ENCODE measurements around the gene ATP1B2.

Gene ATP1B2

GRCh38 chr17:7685533-7686221 lies 35.0 kb downstream of the ATP1B2 start:
- peaks cover 25% of the 10 kb centered on the region for H3K36me3 ChIP-seq (ENCODE audit: insufficient read depth, insufficient read length, low read length)
- TF ChIP-seq SUZ12 (IDR thresholded peaks at IDR 0.05; ENCODE audit: extremely low read depth, insufficient read depth, insufficient read length) (no peak), ZNF274 (IDR thresholded peaks at IDR 0.05; ENCODE audit: low read depth, low read length) (no peak), YY1 (IDR thresholded peaks at IDR 0.05; ENCODE audit: insufficient read depth, insufficient read length) (no peak)
- DNase-seq (ENCODE audit: low read depth, low spot score) = peak; percentile 65
- no peaks in the 10 kb centered on the region for H3K9me3 ChIP-seq (ENCODE audit: insufficient read depth, low read length)
- H3K4me1 ChIP-seq (ENCODE audit: insufficient read depth, insufficient read length) = peaks cover 1% of the 10 kb centered on the region
- H3K9ac ChIP-seq (ENCODE audit: insufficient read length, low read depth) = peak overlapping the region; percentile 94
- no peaks in the 10 kb centered on the region for H3K27me3 ChIP-seq (ENCODE audit: insufficient read depth, insufficient read length)
- H3K4me3 ChIP-seq (ENCODE audit: insufficient read length, low read depth) = peak overlapping the region; percentile 89

GRCh38 chr17:7686222-7687071 lies 35.7 kb downstream of the ATP1B2 start:
- no peaks in the 10 kb centered on the region for H3K9me3 ChIP-seq (ENCODE audit: insufficient read depth, low read length)
- H3K4me3 ChIP-seq (ENCODE audit: insufficient read length, low read depth) = peak overlapping the region; percentile 89
- no peaks in the 10 kb centered on the region for H3K27me3 ChIP-seq (ENCODE audit: insufficient read depth, insufficient read length)
- H3K9ac ChIP-seq (ENCODE audit: insufficient read length, low read depth) = peak overlapping the region; percentile 94
- peak; percentile 60 for DNase-seq (ENCODE audit: low read depth, low spot score)
- H3K4me1 ChIP-seq (ENCODE audit: insufficient read depth, insufficient read length) = peaks cover 1% of the 10 kb centered on the region
- TF ChIP-seq ZNF274 (IDR thresholded peaks at IDR 0.05; ENCODE audit: low read depth, low read length) (no peak), YY1 (IDR thresholded peaks at IDR 0.05; ENCODE audit: insufficient read depth, insufficient read length) (no peak), SUZ12 (IDR thresholded peaks at IDR 0.05; ENCODE audit: extremely low read depth, insufficient read depth, insufficient read length) (no peak)
- peaks cover 25% of the 10 kb centered on the region for H3K36me3 ChIP-seq (ENCODE audit: insufficient read depth, insufficient read length, low read length)

- Histone ChIP-seq H3K4me3 (ENCODE audit: insufficient read length, low read depth) (peak within 1 kb of the TSS; percentile 89), H3K27me3 (ENCODE audit: insufficient read depth, insufficient read length) (no peaks in the 10 kb centered on the region), H3K4me1 (ENCODE audit: insufficient read depth, insufficient read length) (peaks cover 1% of the 10 kb centered on the region), H3K9ac (ENCODE audit: insufficient read length, low read depth) (peak within 1 kb of the TSS; percentile 94), H3K9me3 (ENCODE audit: insufficient read depth, low read length) (no peaks in the 10 kb centered on the region), H3K36me3 (ENCODE audit: insufficient read depth, insufficient read length, low read length) (peaks cover 25% of the 10 kb centered on the region)
- peak; percentile 82 for DNase-seq (ENCODE audit: low read depth, low spot score)
- TF ChIP-seq SUZ12 (IDR thresholded peaks at IDR 0.05; ENCODE audit: extremely low read depth, insufficient read depth, insufficient read length) (no peak), YY1 (IDR thresholded peaks at IDR 0.05; ENCODE audit: insufficient read depth, insufficient read length) (peak; percentile 97), ZNF274 (IDR thresholded peaks at IDR 0.05; ENCODE audit: low read depth, low read length) (no peak)
These were observed 36.6 kb downstream of the ATP1B2 start, which contains the start of gene TP53 for GRCh38 chr17:7687072-7687907. TSS of gene TP53 (minus strand) at chr17:7687490. CDS start at chr17:7676594, 10,896 bp downstream.

GRCh38 chr17:7687908-7688807 lies 37.4 kb downstream of the ATP1B2 start, which contains the start of gene WRAP53:
TSS of gene WRAP53 (plus strand) at chr17:7688477. CDS start at chr17:7688649, 172 bp downstream.
- H3K36me3 ChIP-seq (ENCODE audit: insufficient read depth, insufficient read length, low read length) = peaks cover 25% of the 10 kb centered on the region
- peak within 1 kb of the TSS; percentile 89 for H3K4me3 ChIP-seq (ENCODE audit: insufficient read length, low read depth)
- H3K4me1 ChIP-seq (ENCODE audit: insufficient read depth, insufficient read length) = peaks cover 1% of the 10 kb centered on the region
- H3K9me3 ChIP-seq (ENCODE audit: insufficient read depth, low read length) = no peaks in the 10 kb centered on the region
- H3K27me3 ChIP-seq (ENCODE audit: insufficient read depth, insufficient read length) = no peaks in the 10 kb centered on the region
- DNase-seq (ENCODE audit: low read depth, low spot score) = peak; percentile 92
- H3K9ac ChIP-seq (ENCODE audit: insufficient read length, low read depth) = peak within 1 kb of the TSS; percentile 94
- TF ChIP-seq ZNF274 (IDR thresholded peaks at IDR 0.05; ENCODE audit: low read depth, low read length) (no peak), YY1 (IDR thresholded peaks at IDR 0.05; ENCODE audit: insufficient read depth, insufficient read length) (no peak), SUZ12 (IDR thresholded peaks at IDR 0.05; ENCODE audit: extremely low read depth, insufficient read depth, insufficient read length) (no peak)

GRCh38 chr17:7688808-7689316 lies 38.1 kb downstream of the ATP1B2 start:
- Histone ChIP-seq H3K4me1 (ENCODE audit: insufficient read depth, insufficient read length) (peaks cover 1% of the 10 kb centered on the region), H3K27me3 (ENCODE audit: insufficient read depth, insufficient read length) (no peaks in the 10 kb centered on the region), H3K36me3 (ENCODE audit: insufficient read depth, insufficient read length, low read length) (peaks cover 28% of the 10 kb centered on the region), H3K9me3 (ENCODE audit: insufficient read depth, low read length) (no peaks in the 10 kb centered on the region), H3K9ac (ENCODE audit: insufficient read length, low read depth) (peak overlapping the region; percentile 94), H3K4me3 (ENCODE audit: insufficient read length, low read depth) (peak overlapping the region; percentile 80)
- TF ChIP-seq YY1 (IDR thresholded peaks at IDR 0.05; ENCODE audit: insufficient read depth, insufficient read length) (no peak), ZNF274 (IDR thresholded peaks at IDR 0.05; ENCODE audit: low read depth, low read length) (no peak), SUZ12 (IDR thresholded peaks at IDR 0.05; ENCODE audit: extremely low read depth, insufficient read depth, insufficient read length) (no peak)
- no peak for DNase-seq (ENCODE audit: low read depth, low spot score)

- Histone ChIP-seq H3K27me3 (ENCODE audit: insufficient read depth, insufficient read length) (no peaks in the 10 kb centered on the region), H3K9ac (ENCODE audit: insufficient read length, low read depth) (no peak overlapping the region), H3K4me3 (ENCODE audit: insufficient read length, low read depth) (no peak overlapping the region), H3K4me1 (ENCODE audit: insufficient read depth, insufficient read length) (no peaks in the 10 kb centered on the region), H3K9me3 (ENCODE audit: insufficient read depth, low read length) (no peaks in the 10 kb centered on the region), H3K36me3 (ENCODE audit: insufficient read depth, insufficient read length, low read length) (peaks cover 36% of the 10 kb centered on the region)
- DNase-seq (ENCODE audit: low read depth, low spot score) = no peak
- TF ChIP-seq YY1 (IDR thresholded peaks at IDR 0.05; ENCODE audit: insufficient read depth, insufficient read length) = no peak
- TF ChIP-seq SUZ12 (IDR thresholded peaks at IDR 0.05; ENCODE audit: extremely low read depth, insufficient read depth, insufficient read length) = no peak
- no peak for TF ChIP-seq ZNF274 (IDR thresholded peaks at IDR 0.05; ENCODE audit: low read depth, low read length)
These were observed 44.9 kb downstream of the ATP1B2 start for GRCh38 chr17:7695586-7695985.

Measured in NT2/D1 (cell line).